NB4 (cell line): Measurements from ENCODE around the gene GTF2I.

ENCODE experiments used
- DNase-seq: peaks from one replicate; pipeline ENCODE4 v3.0.0; 2010; ENCODE audit warnings: low read depth
- H3K4me3 ChIP-seq: one replicate; pipeline ENCODE4 v1.5.1; 2011; ENCODE audit warnings: mild to moderate bottlenecking, low read depth, low read length, moderate library complexity
- CTCF ChIP-seq: IDR thresholded peaks from one replicate; pipeline ENCODE4 v1.5.1; 2012; ENCODE audit warnings: low read depth, low read length
- MAX ChIP-seq: IDR thresholded peaks from 2 replicates; pipeline ENCODE4 v1.6.1; 2011; ENCODE audit warnings: low read depth, low read length
- MYC ChIP-seq: IDR thresholded peaks from 2 replicates; pipeline ENCODE4 v1.6.1; 2011; ENCODE audit warnings: low read depth, low read length
- POLR2A ChIP-seq: IDR thresholded peaks from 2 replicates; pipeline ENCODE4 v1.6.1; 2011; ENCODE audit warnings: mild to moderate bottlenecking; ENCODE audit not compliant: insufficient read length; ENCODE audit errors: extremely low read depth

Gene GTF2I

GRCh38 chr7:74708569-74709275 is 51.2 kb downstream of the GTF2I start:
- TF ChIP-seq MAX (no peak), CTCF (no peak), MYC (no peak), POLR2A (no peak)
- H3K4me3 ChIP-seq, result no peak overlapping the region

GRCh38 chr7:74709880-74710671 is 52.6 kb downstream of the GTF2I start:
- no peak overlapping the region for H3K4me3 ChIP-seq
- TF ChIP-seq POLR2A, result no peak
- no peak for TF ChIP-seq MAX
- peak; percentile 16 for TF ChIP-seq CTCF
- TF ChIP-seq MYC, result no peak
- peak; percentile 48 for DNase-seq

More at GRCh38 chr7:74708569-74709275, 51.2 kb downstream of the GTF2I start:
- no peak for DNase-seq

GRCh38 chr7:74713567-74713966 is 56.0 kb downstream of the GTF2I start:
- DNase-seq, result no peak
- TF ChIP-seq CTCF, result no peak
- no peak for TF ChIP-seq MAX
- no peak overlapping the region for H3K4me3 ChIP-seq

- no peak overlapping the region for H3K4me3 ChIP-seq
- TF ChIP-seq MYC (no peak), POLR2A (no peak), MAX (no peak), CTCF (no peak)
- no peak for DNase-seq
Measured at GRCh38 chr7:74717889-74718288, 60.4 kb downstream of the GTF2I start.

GRCh38 chr7:74718336-74718735 is 60.8 kb downstream of the GTF2I start:
- H3K4me3 ChIP-seq, result no peak overlapping the region
- no peak for DNase-seq
- no peak for TF ChIP-seq CTCF
- TF ChIP-seq MAX, result no peak
